ENCODE data around the gene ASB3.

GRCh38 chr2:53756644-53757043, 30.1 kb downstream of the ASB3 start:
- no peak for TF ChIP-seq CTCF (optimal IDR thresholded peaks at IDR 0.05 in 1 of 3, IDR thresholded peaks at IDR 0.05 in 1 of 3, conservative IDR thresholded peaks at IDR 0.05 in 1 of 3; ENCODE audit: extremely low read depth in 1 of 3, insufficient read depth in 2 of 3, low read length in 3 of 3)
- TF ChIP-seq EZH2 (IDR thresholded peaks at IDR 0.05; ENCODE audit: low read length): no peak

Measured in keratinocyte (primary cell).